GM12864 (cell line): ENCODE results near the gene SNN.

Source experiments
- DNase-seq: peaks from one replicate; pipeline ENCODE4 v3.0.0-alpha.2; 2011; ENCODE audit warnings: low read depth
- H3K4me3 ChIP-seq: 2 replicates; pipeline ENCODE4 v1.5.1; 2011; ENCODE audit warnings: mild to moderate bottlenecking, low read depth, low read length, control low read depth
- TF ChIP-seq, protein P1 (sequence below): IDR thresholded peaks from 2 replicates; pipeline ENCODE4 v1.5.1; 2011; ENCODE audit warnings: low read depth, mild to moderate bottlenecking, moderate library complexity, low read length, control low read depth, inconsistent platforms; ENCODE audit errors: missing control alignments

Gene SNN

DNA sequence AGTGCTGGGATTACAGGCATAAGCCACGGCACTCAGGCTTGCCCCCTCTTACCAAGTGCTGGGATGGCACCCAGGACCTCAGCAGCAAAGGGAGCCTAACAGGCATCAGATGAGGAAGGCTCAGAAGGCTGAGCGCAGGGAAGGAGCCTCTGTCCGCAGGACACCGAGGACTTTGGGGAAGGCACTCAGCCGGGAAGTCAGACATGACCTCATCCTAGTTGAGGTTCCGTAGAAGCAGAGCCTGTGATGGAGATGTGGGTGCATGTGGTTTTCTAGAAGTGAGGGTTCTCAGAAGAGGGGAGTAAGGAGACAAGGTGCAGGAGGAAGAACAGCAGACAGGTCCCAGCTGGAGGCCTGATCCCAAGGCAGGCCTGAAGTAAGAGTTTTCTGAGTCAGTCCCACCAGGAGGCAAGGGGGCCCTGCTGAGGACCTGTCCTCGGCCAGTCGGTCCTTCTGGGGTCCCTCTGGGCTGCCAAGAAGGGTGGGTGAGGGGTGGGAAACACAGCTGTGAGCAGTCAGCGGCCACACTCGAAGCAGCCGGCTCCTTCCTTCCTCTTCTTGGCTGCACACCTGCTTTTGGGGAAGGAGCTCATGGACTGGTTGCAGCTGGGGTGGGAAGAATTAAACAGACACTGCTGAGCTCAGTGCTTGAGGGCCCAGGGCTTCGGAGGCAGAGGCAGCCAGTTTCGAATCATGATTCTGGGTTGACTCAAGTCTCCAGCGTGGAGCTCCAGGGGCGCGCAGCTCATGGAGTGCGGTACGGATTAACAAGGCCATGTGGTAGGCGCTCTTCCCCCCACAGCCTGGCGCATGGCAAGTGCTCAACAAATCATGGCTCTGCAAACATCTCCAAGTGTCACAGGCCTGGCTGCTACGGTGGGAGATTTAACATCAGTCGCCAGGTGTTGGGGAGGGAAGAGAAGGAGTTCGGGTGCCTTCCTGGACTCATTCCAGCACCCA, 38.9 kb upstream of the SNN start:
- TF ChIP-seq, protein P1, sequence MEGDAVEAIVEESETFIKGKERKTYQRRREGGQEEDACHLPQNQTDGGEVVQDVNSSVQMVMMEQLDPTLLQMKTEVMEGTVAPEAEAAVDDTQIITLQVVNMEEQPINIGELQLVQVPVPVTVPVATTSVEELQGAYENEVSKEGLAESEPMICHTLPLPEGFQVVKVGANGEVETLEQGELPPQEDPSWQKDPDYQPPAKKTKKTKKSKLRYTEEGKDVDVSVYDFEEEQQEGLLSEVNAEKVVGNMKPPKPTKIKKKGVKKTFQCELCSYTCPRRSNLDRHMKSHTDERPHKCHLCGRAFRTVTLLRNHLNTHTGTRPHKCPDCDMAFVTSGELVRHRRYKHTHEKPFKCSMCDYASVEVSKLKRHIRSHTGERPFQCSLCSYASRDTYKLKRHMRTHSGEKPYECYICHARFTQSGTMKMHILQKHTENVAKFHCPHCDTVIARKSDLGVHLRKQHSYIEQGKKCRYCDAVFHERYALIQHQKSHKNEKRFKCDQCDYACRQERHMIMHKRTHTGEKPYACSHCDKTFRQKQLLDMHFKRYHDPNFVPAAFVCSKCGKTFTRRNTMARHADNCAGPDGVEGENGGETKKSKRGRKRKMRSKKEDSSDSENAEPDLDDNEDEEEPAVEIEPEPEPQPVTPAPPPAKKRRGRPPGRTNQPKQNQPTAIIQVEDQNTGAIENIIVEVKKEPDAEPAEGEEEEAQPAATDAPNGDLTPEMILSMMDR = no peak
- DNase-seq = no peak
- no peak overlapping the region for H3K4me3 ChIP-seq

DNA sequence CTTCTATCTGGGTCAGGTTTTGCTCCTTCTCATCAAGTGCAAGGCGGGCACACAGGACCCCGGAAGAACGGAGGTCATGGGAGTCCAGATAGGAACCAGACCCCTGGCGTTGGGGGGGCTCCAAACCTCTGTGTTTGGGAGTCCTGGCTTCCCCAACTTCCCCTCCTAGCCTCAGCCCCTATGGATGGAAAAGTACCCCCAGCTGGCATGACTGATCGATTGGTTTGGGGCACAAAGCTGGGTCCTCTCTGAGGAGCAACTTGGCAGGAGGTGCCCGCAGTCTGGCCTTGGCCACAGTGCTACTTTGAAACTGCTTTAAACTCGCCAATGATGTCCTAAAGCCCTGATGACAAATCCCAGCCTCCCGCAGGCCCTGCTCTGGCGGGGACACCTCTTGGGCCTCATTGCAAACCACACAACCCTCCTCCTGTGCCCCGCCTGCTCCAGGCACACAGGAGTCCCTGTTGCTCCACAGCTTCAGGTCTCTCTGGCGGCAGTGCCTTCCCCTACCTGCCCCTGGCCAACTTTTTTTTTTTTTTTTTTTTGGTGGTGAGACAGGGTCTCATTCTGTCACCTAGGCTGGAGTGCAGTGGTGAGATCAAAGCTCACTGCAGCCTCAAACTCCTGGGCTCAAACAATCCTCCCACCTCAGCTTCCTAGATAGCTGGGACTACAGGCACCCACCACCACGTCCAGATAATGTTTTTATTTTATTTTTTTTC, 38.0 kb upstream of the SNN start:
- no peak overlapping the region for H3K4me3 ChIP-seq
- TF ChIP-seq, protein P1 = no peak
- DNase-seq = no peak

DNA sequence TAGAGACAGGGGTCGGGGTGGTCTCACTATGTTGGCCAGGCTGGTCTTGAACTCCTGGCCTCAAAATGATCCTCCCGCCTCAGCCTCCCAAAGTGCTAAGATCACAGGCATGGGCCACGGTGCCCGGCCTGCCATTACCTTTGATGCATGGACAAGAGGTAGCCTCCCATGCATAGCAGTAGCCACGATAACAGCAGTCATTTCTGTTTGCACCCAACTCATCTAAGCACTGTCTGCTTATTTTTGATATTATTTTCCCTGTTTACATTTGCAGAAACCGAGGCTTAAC, 37.5 kb upstream of the SNN start:
- TF ChIP-seq, protein P1 = no peak
- H3K4me3 ChIP-seq = no peak overlapping the region
- DNase-seq = no peak

DNA sequence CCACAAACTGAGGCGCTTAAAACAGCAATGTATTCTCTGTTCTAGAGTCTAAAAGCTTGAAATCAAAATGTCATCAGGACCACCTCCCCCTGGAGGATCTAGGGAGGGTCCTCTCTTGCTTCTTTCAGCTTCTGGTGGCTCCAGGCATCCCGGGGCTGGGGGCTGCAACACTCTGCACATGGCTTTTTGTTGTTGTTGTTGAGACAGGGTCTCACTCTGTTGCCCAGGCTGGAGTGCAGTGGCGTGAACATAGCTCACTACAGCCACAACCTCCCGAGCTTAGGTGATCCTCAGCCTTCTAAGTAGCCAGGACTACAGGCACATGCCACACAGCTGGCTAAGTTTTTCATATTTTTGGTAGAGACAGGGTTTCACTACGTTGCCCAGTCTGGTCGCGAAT, 37.0 kb upstream of the SNN start:
- DNase-seq = no peak
- H3K4me3 ChIP-seq = no peak overlapping the region
- TF ChIP-seq, protein P1 = no peak

DNA sequence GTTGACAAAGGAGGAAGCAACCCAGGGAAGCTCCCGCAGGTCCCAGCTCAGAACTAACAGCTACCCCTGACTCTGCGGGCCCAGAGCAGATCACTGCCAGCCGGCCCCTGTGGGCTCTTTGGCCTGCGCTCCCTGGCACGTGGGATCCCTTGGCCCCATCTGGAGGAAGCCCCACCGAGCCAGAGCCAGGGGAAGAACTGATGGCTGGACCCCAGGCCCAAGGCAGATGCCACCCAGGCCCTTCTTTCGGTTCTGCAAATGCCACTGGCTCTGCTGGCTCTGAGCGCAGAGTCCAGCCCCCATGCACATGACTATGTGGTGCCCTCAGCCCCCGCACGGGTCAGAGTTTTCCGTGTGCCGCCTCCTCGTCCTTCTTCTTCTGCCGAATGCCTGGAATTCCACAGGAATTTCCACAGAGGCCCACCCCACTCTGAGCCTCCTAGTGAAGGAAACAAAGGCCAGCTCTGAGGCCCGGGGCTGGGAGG, 35.8 kb upstream of the SNN start:
- DNase-seq = no peak
- no peak overlapping the region for H3K4me3 ChIP-seq
- TF ChIP-seq, protein P1 = no peak

DNA sequence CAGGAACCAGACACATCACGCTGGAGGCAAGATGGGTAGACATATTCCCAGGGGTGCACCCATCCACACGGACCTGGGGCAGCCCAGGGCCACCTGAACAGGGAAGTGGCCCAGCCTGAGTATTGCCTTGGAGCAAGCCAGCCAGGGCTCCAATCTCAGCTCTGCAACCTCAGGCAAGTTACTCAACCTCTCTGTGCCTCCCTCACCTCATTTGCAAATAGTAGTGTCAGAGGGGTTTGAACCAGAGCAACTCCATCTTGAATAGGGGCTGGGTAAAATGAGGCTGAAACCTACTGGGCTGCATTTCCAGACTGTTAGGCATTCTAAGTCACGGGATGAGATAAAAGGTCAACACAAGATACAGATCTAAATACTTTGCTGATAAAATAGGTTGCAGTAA, 35.1 kb upstream of the SNN start:
- TF ChIP-seq, protein P1 = no peak
- DNase-seq = no peak
- no peak overlapping the region for H3K4me3 ChIP-seq
